Stimulated activated memory B cell treated with anti-CD40 and anti-IgM and Interleukin-4, amounts not matched to agents 10 μg/mL and 1 μg/mL and 100 μg/mL, for 72 hours (primary cell): Measurements from ENCODE around the gene CLCN2.

Experiments
- ATAC-seq: fragments of 150-1000 bp; cut with Tn5 transposase; 2 replicates; pipeline ENCODE4 v1.10.0; 2021
- H3K27ac Mint-ChIP-seq: one replicate; pipeline ENCODE4 v1.8.0; 2022; ENCODE audit warnings: mild to moderate bottlenecking, mixed read lengths
- H3K27me3 Mint-ChIP-seq: one replicate; pipeline ENCODE4 v1.8.0; 2022; ENCODE audit warnings: mixed read lengths
- H3K36me3 Mint-ChIP-seq: one replicate; pipeline ENCODE4 v1.8.0; 2022; ENCODE audit warnings: mixed read lengths
- H3K4me1 Mint-ChIP-seq: one replicate; pipeline ENCODE4 v1.8.0; 2022; ENCODE audit warnings: mixed read lengths
- H3K4me3 Mint-ChIP-seq: one replicate; pipeline ENCODE4 v1.8.0; 2022; ENCODE audit warnings: mild to moderate bottlenecking, moderate library complexity, mixed read lengths
- H3K9me3 Mint-ChIP-seq: one replicate; pipeline ENCODE4 v1.8.0; 2022; ENCODE audit warnings: mixed read lengths

The CLCN2 gene

DNA sequence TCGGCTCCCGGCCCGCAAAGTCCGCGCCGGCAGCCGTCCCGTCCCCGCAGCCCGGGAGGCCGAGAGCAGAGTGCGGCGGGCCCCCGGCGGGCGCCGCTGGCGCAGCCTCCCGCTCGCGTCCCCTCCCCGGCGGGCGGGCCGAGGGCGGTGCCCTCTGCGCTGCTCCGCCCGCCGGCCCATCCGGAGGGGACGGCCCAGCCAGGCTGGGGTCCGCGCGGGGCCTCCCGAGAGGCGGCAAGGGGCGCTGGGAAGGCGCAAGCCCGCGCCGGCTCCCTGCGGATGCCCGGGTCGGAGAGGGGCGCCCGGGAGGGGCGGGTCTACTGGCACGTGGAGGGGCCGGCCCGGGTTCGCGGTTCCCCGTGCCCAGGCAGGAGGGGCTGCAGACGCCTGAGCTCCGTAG lies at the start of gene CLCN2, which contains the start of gene POLR2H:
TSS of gene CLCN2 (minus strand) at position 74 of the 400 bp plus-strand sequence. CDS start 126 bp downstream, outside the sequence.
TSS of gene POLR2H (plus strand) at position 179 of the 400 bp plus-strand sequence. CDS start 1,783 bp downstream, outside the sequence.
- Mint-ChIP-seq H3K27ac (peak within 1 kb of the TSS; percentile 81), H3K9me3 (no peaks in the 10 kb centered on the region), H3K36me3 (peaks cover 8% of the 10 kb centered on the region), H3K4me1 (peaks cover 43% of the 10 kb centered on the region), H3K4me3 (peak within 1 kb of the TSS; percentile 91), H3K27me3 (no peaks in the 10 kb centered on the region)
- peak; percentile 59 for ATAC-seq

- ATAC-seq, result no peak
- Mint-ChIP-seq H3K9me3 (no peaks in the 10 kb centered on the region), H3K4me1 (no peaks in the 10 kb centered on the region), H3K27ac (no peak overlapping the region), H3K27me3 (peaks cover 9% of the 10 kb centered on the region), H3K4me3 (no peak overlapping the region), H3K36me3 (no peaks in the 10 kb centered on the region)
Observed at GRCh38 chr3:184409946-184410500, 48.6 kb upstream of the CLCN2 start.

- H3K27me3 Mint-ChIP-seq, result peaks cover 9% of the 10 kb centered on the region
- no peak overlapping the region for H3K4me3 Mint-ChIP-seq
- no peaks in the 10 kb centered on the region for H3K9me3 Mint-ChIP-seq
- no peaks in the 10 kb centered on the region for H3K4me1 Mint-ChIP-seq
- no peaks in the 10 kb centered on the region for H3K36me3 Mint-ChIP-seq
- no peak for ATAC-seq
- H3K27ac Mint-ChIP-seq, result no peak overlapping the region
Observed at GRCh38 chr3:184409331-184409926, 48.0 kb upstream of the CLCN2 start.

- Mint-ChIP-seq H3K4me1 (no peaks in the 10 kb centered on the region), H3K36me3 (no peaks in the 10 kb centered on the region), H3K9me3 (no peaks in the 10 kb centered on the region), H3K27ac (no peak overlapping the region), H3K4me3 (no peak overlapping the region), H3K27me3 (peaks cover 22% of the 10 kb centered on the region)
- no peak for ATAC-seq
Observed at GRCh38 chr3:184405075-184406030, 43.9 kb upstream of the CLCN2 start.

DNA sequence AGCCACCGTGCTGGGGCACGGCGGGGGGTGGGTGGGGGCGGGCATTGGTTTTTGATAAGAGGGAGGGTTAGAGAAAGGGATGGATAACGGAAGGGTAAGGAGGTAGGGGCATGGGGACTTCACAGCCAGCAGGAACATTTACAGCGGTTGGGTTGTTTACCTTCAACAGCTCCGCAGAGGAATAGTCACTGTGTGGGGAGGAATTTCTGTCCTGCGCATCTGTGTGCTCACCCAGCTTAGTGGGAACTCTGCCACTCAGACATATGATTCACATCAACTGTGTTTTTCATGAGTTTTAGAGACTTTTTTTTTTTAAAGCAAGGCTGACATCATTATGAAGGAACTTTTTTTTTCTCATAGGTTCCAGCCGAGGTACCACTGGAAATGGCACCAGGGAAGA lies 38.0 kb upstream of the CLCN2 start:
- H3K4me1 Mint-ChIP-seq, result no peaks in the 10 kb centered on the region
- H3K36me3 Mint-ChIP-seq, result no peaks in the 10 kb centered on the region
- no peaks in the 10 kb centered on the region for H3K9me3 Mint-ChIP-seq
- no peak overlapping the region for H3K27ac Mint-ChIP-seq
- H3K27me3 Mint-ChIP-seq, result peaks cover 39% of the 10 kb centered on the region
- no peak overlapping the region for H3K4me3 Mint-ChIP-seq
- ATAC-seq, result no peak

DNA sequence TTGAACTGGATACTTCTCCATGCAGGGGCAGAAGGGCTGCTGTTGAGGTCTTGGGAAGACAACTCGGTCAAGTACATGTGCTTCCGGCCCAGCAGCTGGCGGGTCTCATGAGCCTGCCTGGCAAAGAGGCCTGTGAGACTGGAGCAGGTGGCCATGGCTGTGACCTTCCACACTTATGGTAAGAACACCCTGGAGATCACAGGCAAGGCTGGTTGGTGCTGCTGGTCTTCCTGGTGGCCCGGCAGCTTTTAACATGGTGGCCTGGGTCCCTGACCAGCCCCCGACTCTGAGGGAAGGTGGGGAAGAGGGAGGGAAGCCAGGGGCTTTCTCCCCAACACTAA lies 33.9 kb upstream of the CLCN2 start:
- H3K4me1 Mint-ChIP-seq, result no peaks in the 10 kb centered on the region
- ATAC-seq, result no peak
- H3K4me3 Mint-ChIP-seq, result no peak overlapping the region
- H3K9me3 Mint-ChIP-seq, result no peaks in the 10 kb centered on the region
- H3K36me3 Mint-ChIP-seq, result no peaks in the 10 kb centered on the region
- H3K27ac Mint-ChIP-seq, result no peak overlapping the region
- H3K27me3 Mint-ChIP-seq, result peaks cover 36% of the 10 kb centered on the region

GRCh38 chr3:184391266-184391665 lies 29.9 kb upstream of the CLCN2 start:
- Mint-ChIP-seq H3K27ac (no peak overlapping the region), H3K4me3 (no peak overlapping the region), H3K9me3 (no peaks in the 10 kb centered on the region), H3K36me3 (no peaks in the 10 kb centered on the region), H3K4me1 (no peaks in the 10 kb centered on the region), H3K27me3 (peaks cover 60% of the 10 kb centered on the region)
- no peak for ATAC-seq

DNA sequence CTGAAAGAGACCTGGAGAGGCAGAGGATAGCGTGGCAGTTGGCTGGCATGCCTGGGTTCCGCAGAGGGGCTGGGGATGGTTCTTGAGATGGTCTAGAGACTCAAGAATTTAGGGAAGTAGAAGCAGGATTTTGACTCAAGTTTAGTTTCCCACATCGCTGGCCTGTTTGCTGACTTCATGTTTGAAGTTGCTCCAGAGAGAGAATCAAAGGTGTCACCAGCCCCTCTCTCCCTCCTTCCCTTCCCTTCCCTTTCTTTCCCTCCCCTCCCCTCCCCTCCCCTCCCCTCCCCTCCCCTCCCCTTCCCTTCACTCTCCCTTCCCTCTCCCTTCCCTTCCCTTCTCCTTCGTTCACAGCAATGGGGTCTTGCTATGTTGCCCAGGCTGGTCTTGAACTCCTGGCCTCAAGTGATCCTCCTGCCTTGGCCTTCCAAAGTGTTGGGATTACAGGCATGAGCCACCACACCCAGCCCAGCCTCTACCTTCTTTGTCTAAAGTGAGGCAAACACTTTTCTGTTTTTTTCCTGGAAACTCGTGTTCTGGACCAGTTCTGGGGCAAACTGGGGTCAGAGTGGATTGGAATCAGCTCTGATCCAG lies 28.6 kb upstream of the CLCN2 start:
- peaks cover 73% of the 10 kb centered on the region for H3K27me3 Mint-ChIP-seq
- no peak for ATAC-seq
- H3K36me3 Mint-ChIP-seq, result no peaks in the 10 kb centered on the region
- no peak overlapping the region for H3K4me3 Mint-ChIP-seq
- no peak overlapping the region for H3K27ac Mint-ChIP-seq
- no peaks in the 10 kb centered on the region for H3K9me3 Mint-ChIP-seq
- no peaks in the 10 kb centered on the region for H3K4me1 Mint-ChIP-seq

- Mint-ChIP-seq H3K27ac (no peak overlapping the region), H3K9me3 (no peaks in the 10 kb centered on the region), H3K27me3 (peaks cover 79% of the 10 kb centered on the region), H3K36me3 (no peaks in the 10 kb centered on the region), H3K4me3 (no peak overlapping the region), H3K4me1 (no peaks in the 10 kb centered on the region)
- no peak for ATAC-seq
Observed at GRCh38 chr3:184389384-184389783, 28.0 kb upstream of the CLCN2 start.

DNA sequence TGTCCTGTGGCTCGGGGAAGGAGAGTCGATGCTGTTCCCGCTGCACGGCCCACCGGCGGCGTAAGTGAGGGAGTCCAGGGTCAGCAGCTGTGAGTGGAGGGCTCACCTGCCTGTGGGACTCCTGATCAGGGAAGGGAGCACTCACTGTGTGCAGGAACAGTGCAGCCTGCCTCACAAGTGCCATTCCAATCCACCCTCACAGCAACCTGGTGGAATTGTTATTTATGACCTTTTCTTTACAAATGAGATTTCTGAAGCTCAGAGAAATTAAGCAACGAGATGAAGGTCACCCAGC lies 27.5 kb upstream of the CLCN2 start:
- Mint-ChIP-seq H3K9me3 (no peaks in the 10 kb centered on the region), H3K4me3 (no peak overlapping the region), H3K36me3 (no peaks in the 10 kb centered on the region), H3K27me3 (peaks cover 84% of the 10 kb centered on the region), H3K4me1 (no peaks in the 10 kb centered on the region), H3K27ac (no peak overlapping the region)
- ATAC-seq, result no peak

DNA sequence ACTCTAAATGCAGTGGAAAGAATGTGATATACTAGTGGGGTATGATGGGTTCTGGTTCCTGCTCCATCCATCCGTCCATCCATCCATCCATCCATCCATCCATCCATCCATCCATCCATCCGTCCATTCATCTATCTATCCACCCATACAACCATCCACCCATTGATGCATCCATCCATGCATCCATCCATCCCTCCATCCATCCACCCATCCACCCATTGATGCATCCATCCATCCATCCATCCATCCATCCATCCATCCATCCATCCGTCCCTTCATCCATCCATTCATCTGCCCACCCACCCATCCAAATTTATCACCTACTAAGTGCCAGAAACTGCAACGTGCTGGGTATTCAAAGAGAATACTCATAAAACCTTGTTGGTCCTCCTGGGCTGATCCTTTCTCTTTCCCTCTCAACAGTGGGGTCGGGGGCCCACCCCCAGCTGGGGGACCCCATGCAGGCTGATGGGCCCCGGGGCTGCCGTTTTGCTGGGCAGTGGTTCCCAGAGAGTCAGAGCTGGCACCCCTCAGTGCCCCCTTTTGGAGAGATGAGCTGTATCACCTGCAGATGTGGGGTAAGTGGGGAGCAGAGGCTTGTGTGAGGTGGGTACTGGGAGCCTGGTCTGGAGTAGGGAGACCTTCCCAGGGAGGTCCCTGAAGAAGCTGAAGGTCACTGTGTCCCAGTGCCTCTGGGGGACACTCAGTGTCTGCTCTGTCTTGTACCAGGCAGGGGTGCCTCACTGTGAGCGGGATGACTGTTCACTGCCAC lies 26.9 kb upstream of the CLCN2 start:
- Mint-ChIP-seq H3K9me3 (no peaks in the 10 kb centered on the region), H3K36me3 (no peaks in the 10 kb centered on the region), H3K4me3 (no peak overlapping the region), H3K27ac (no peak overlapping the region), H3K4me1 (no peaks in the 10 kb centered on the region), H3K27me3 (peaks cover 90% of the 10 kb centered on the region)
- peak; percentile 7 for ATAC-seq

- Mint-ChIP-seq H3K27me3 (peaks cover 100% of the 10 kb centered on the region), H3K4me3 (no peak overlapping the region), H3K9me3 (no peaks in the 10 kb centered on the region), H3K4me1 (no peaks in the 10 kb centered on the region), H3K27ac (no peak overlapping the region), H3K36me3 (no peaks in the 10 kb centered on the region)
- no peak for ATAC-seq
Observed at GRCh38 chr3:184387174-184387714, 25.8 kb upstream of the CLCN2 start.

DNA sequence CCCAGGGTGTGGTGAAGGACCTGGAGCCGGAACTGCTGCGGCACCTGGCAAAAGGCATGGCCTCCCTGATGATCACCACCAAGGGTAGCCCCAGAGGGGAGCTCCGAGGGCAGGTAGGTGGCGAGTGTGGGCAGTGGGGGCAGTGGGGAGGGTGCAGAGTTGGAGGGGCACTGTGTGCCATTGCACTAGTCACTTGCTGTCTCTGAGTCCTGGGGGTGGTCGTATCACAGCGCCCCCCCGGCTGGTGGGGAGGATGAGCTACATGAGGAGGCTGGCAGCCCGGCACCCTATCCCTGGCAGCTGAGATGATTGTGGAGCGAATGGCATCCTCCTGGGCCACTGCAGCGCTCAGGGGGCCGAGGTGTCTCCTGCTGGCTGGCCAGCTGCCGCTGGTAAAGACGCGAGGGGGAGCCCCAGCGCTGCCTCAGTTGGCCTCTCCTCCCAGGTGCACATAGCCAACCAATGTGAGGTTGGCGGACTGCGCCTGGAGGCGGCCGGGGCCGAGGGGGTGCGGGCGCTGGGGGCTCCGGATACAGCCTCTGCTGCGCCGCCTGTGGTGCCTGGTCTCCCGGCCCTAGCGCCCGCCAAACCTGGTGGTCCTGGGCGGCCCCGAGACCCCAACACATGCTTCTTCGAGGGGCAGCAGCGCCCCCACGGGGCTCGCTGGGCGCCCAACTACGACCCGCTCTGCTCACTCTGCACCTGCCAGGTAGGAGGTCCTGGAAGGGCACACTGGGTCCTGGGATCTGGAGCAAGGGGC lies 24.8 kb upstream of the CLCN2 start:
- peak; percentile 5 for ATAC-seq
- H3K27ac Mint-ChIP-seq, result no peak overlapping the region
- H3K4me3 Mint-ChIP-seq, result no peak overlapping the region
- no peaks in the 10 kb centered on the region for H3K36me3 Mint-ChIP-seq
- H3K4me1 Mint-ChIP-seq, result peaks cover 7% of the 10 kb centered on the region
- H3K27me3 Mint-ChIP-seq, result peaks cover 100% of the 10 kb centered on the region
- no peaks in the 10 kb centered on the region for H3K9me3 Mint-ChIP-seq

GRCh38 chr3:184384856-184385422 lies 23.5 kb upstream of the CLCN2 start:
- peaks cover 94% of the 10 kb centered on the region for H3K27me3 Mint-ChIP-seq
- H3K4me1 Mint-ChIP-seq, result peaks cover 14% of the 10 kb centered on the region
- no peaks in the 10 kb centered on the region for H3K9me3 Mint-ChIP-seq
- no peaks in the 10 kb centered on the region for H3K36me3 Mint-ChIP-seq
- no peak overlapping the region for H3K4me3 Mint-ChIP-seq
- no peak for ATAC-seq
- H3K27ac Mint-ChIP-seq, result no peak overlapping the region
